HepG2 (cell line): ENCODE data around the gene BMERB1. TPM values are rescaled to one million over a fixed set of nuclear protein-coding genes. Genes with fewer than 3 reads are reported as not detected.
A peak's percentile ranks its signal among the peaks of the same experiment; 100 is the strongest.

ENCODE experiments used
- EP300 ChIP-seq, 3 experiments: sonication (generic) in 1 of 3; formaldehyde crosslinking in 1 of 3; IDR thresholded peaks; 2 replicates each; pipeline versions ENCODE4 v1.5.1 to v1.6.1; 2011 to 2020; ENCODE audit warnings: low read depth in 2 of 3, low read length in 2 of 3, borderline replicate concordance in 1 of 3, improper control_type of control experiment in 1 of 3, mild to moderate bottlenecking in 1 of 3, missing genetic modification reagents in 1 of 3, moderate library complexity in 1 of 3
- FOXM1 ChIP-seq: sonication (generic); formaldehyde crosslinking; IDR thresholded peaks from 2 replicates; pipeline ENCODE4 v1.5.0; 2020; ENCODE audit warnings: missing genetic modification reagents
- GMEB2 ChIP-seq: IDR thresholded peaks from 2 replicates; pipeline ENCODE4 v1.6.1; 2016; ENCODE audit warnings: missing biosample characterization, missing genetic modification reagents, low read depth
- HNF1B ChIP-seq: sonication (generic); formaldehyde crosslinking; IDR thresholded peaks from 2 replicates; pipeline ENCODE4 v1.5.1; 2020; ENCODE audit warnings: mild to moderate bottlenecking, moderate library complexity, missing genetic modification reagents
- HNRNPK ChIP-seq: fragments of 200-400 bp; formaldehyde crosslinking; IDR thresholded peaks from 2 replicates; pipeline ENCODE4 v1.6.1; 2018; ENCODE audit warnings: low read length, low read depth, moderate library complexity, mild to moderate bottlenecking; ENCODE audit not compliant: poor library complexity, severe bottlenecking
- HOXA7 ChIP-seq: sonication (generic); formaldehyde crosslinking; IDR thresholded peaks from 2 replicates; pipeline ENCODE4 v1.8.1; 2022; ENCODE audit warnings: mild to moderate bottlenecking, missing genetic modification reagents, moderate library complexity
- SP1 ChIP-seq, 2 experiments: fragments of 450-650 bp in 1 of 2; sonication (generic) in 1 of 2; formaldehyde crosslinking in 1 of 2; IDR thresholded peaks; 2 replicates each; pipeline versions ENCODE4 v1.4.0 to v1.6.1; 2016 to 2020; ENCODE audit warnings: missing genetic modification reagents in 1 of 2
- SSRP1 ChIP-seq: IDR thresholded peaks from 2 replicates; pipeline ENCODE4 v1.6.1; 2016; ENCODE audit warnings: control low read depth
- TCF7L2 ChIP-seq: IDR thresholded peaks from 2 replicates; pipeline ENCODE4 v1.6.1; 2011; ENCODE audit warnings: mild to moderate bottlenecking, low read depth, low read length, moderate library complexity
- ZNF121 ChIP-seq: sonication (generic); formaldehyde crosslinking; IDR thresholded peaks from 2 replicates; pipeline ENCODE4 v1.5.0; 2020; ENCODE audit warnings: mild to moderate bottlenecking, missing genetic modification reagents
- ZNF275 ChIP-seq: sonication (generic); formaldehyde crosslinking; IDR thresholded peaks from 2 replicates; pipeline ENCODE4 v1.8.0; 2022; ENCODE audit warnings: missing genetic modification reagents, mild to moderate bottlenecking, inconsistent platforms, borderline replicate concordance
- ZNF382 ChIP-seq: sonication (generic); formaldehyde crosslinking; IDR thresholded peaks from 2 replicates; pipeline ENCODE4 v1.5.0; 2020; ENCODE audit warnings: missing genetic modification reagents, mild to moderate bottlenecking, borderline replicate concordance
- ZNF629 ChIP-seq: sonication (generic); formaldehyde crosslinking; conservative IDR thresholded peaks from 2 replicates; pipeline ENCODE4 v1.5.0; 2020; ENCODE audit warnings: missing genetic modification reagents
- ZNF687 ChIP-seq: sonication (generic); formaldehyde crosslinking; IDR thresholded peaks from 2 replicates; pipeline ENCODE4 v1.5.1; 2020; ENCODE audit warnings: mild to moderate bottlenecking, missing genetic modification reagents, moderate library complexity
- ZNF800 ChIP-seq: sonication (generic); formaldehyde crosslinking; IDR thresholded peaks from 2 replicates; pipeline ENCODE4 v1.4.0; 2020; ENCODE audit warnings: missing genetic modification reagents
- polyA plus RNA-seq, 8 experiments: library from polyadenylated mRNA; depleted of rRNA in 3 of 8; stranded (reverse) in 7 of 8; unstranded in 1 of 8; fragments of >200 nt; fragmentation: Illumina TruSeq in 4 of 8; extraction: Trizol in 4 of 8; gene quantifications; 2 replicates each; pipeline versions ENCODE4 v1.2.1 to v1.2.3, GENCODE V29; 2011 to 2016; ENCODE audit warnings: low read depth in 4 of 8, missing spikeins in 1 of 8, mixed read lengths in 1 of 8; ENCODE audit not compliant: insufficient read depth in 1 of 8
- total RNA-seq, 5 experiments: library from RNA; depleted of rRNA; stranded (reverse); fragments of >200 nt; fragmentation: Illumina TruSeq; extraction: Trizol; gene quantifications; 2 replicates each; pipeline ENCODE4 v1.2.3, GENCODE V29; 2016; ENCODE audit warnings: low read depth in 1 of 5

The BMERB1 gene
- total and polyA plus RNA-seq, 2 of the 13 experiments (the other 11 are each of a cell fraction or from before 2014, with no cell fraction given), result 1.4 TPM

- TF ChIP-seq HNF1B (CRISPR knock-in tag) (peak; percentile 97), ZNF382 (no peak), ZNF275 (CRISPR knock-in tag) (no peak), SP1 (IDR thresholded peaks at IDR 0.05) (no peak), SP1 (CRISPR knock-in tag; IDR thresholded peaks at IDR 0.05) (no peak), HNRNPK (no peak), ZNF629 (CRISPR knock-in tag) (no peak), ZNF800 (CRISPR knock-in tag) (no peak), ZNF687 (CRISPR knock-in tag) (peak; percentile 76), HOXA7 (CRISPR knock-in tag) (no peak), EP300 (IDR thresholded peaks at IDR 0.05; ENCODE audit: low read depth in 2 of 2, low read length in 2 of 2) (peak in 1 of 2 experiments; percentile 93; a peak in 3 of 4 replicates), EP300 (CRISPR knock-in tag; IDR thresholded peaks at IDR 0.05; ENCODE audit: borderline replicate concordance) (peak; percentile 63; the same call in 1 of the 2 replicates), FOXM1 (CRISPR knock-in tag) (no peak), ZNF121 (CRISPR knock-in tag) (no peak), TCF7L2 (no peak), SSRP1 (CRISPR knock-in tag) (no peak), GMEB2 (CRISPR knock-in tag) (no peak)
Observed at GRCh38 chr16:15398618-15399316, 35.6 kb upstream of the BMERB1 start (continued).
